Measurements from ENCODE around the gene DYSF. TPM values are rescaled to one million over a fixed set of nuclear protein-coding genes. Genes with fewer than 3 reads are reported as not detected.
"Not testable (repeated sequence)": the region's sequence is repeated elsewhere in the genome, so short reads cannot be mapped to it uniquely, and the experiment has no call there.

DYSF gene
- total RNA-seq, 4 donors from 2014 or later: 2.8 to 14.9 (median 4.0) TPM

DNA sequence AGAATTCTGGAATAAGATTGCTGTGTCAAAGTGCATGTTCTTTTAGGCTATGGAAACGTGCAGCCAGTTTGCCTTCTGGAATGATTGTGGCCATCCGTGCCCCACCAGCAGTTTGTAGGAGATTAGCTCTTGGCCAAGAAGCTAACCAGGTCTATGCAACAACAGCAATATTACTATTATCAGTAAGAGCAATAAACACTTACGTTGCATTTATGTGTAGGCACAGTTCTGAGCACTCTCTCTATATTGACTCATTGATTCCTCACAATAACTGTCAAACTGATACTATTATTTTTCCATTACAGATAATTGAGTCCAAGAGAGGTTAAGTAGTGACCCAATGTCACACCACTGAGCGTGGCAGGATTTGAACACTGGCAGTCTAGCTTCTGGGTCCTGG is 186.4 kb downstream of the DYSF start:
- no peak overlapping the region for H3K4me3 ChIP-seq
- no peaks in the 10 kb centered on the region for H3K36me3 ChIP-seq
- no peak overlapping the region for H3K27ac ChIP-seq
- DNase-seq: no peak
- H3K27me3 ChIP-seq: no peaks in the 10 kb centered on the region
- no peaks in the 10 kb centered on the region for H3K9me3 ChIP-seq
- no peak for TF ChIP-seq POLR2A (IDR thresholded peaks at IDR 0.05)
- TF ChIP-seq CTCF (IDR thresholded peaks at IDR 0.05): no peak
- H3K4me1 ChIP-seq: no peaks in the 10 kb centered on the region

DNA sequence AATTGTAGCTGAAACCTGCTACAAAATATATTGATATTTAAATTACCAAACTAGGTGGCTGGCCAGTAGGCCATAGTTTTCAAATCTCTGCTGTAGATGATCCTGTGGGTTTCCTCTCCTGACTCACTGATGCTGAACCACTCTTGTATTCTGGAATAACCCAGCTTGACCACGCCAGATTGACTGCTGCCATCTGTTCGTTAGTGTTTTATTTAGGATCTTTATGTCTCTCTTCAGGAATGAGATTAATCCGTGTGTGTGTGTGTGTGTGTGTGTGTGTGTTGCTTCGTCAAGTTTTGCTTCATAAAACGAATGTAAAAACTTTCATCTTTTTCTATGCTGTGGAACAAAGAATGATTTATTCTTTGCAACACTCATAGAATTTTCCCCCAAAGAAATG is 187.1 kb downstream of the DYSF start:
- H3K36me3 ChIP-seq: no peaks in the 10 kb centered on the region
- no peak overlapping the region for H3K27ac ChIP-seq
- TF ChIP-seq CTCF (IDR thresholded peaks at IDR 0.05) (no peak), POLR2A (IDR thresholded peaks at IDR 0.05) (no peak)
- no peaks in the 10 kb centered on the region for H3K27me3 ChIP-seq
- H3K4me1 ChIP-seq: no peaks in the 10 kb centered on the region
- H3K9me3 ChIP-seq: no peaks in the 10 kb centered on the region
- H3K4me3 ChIP-seq: no peak overlapping the region
- no peak for DNase-seq

DNA sequence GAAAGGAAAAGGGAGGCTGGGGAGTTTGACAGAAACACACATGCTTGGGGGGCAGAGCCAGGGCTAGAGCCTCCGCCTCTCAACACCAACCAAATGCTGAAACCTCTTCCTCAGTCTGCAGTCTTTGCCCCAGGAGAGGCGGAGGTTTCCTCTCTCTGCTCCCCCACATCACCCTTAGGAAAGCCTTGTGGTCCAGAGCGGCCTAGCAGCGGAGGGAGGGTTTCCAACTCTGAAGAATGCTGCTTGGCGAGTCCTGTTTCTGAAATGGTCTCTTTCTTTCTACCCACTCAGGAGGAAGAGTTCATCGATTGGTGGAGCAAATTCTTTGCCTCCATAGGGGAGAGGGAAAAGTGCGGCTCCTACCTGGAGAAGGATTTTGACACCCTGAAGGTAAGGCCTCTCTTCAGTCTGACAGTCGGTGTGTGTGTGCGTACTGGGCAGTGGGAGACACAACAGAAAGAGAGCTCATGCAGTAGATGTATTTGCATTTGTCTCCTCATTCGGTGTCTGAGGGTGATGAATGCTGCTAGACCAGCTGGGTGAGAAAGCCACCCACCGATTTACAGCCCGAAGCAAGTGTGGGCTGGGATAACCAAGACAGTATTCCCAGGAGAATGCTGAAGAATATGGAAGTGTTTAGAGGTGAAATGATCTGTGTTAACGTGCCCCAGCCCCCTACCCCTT is 190.5 kb downstream of the DYSF start:
- Histone ChIP-seq H3K27me3 (no peaks in the 10 kb centered on the region), H3K9me3 (no peaks in the 10 kb centered on the region), H3K4me3 (no peak overlapping the region), H3K4me1 (no peaks in the 10 kb centered on the region), H3K36me3 (no peaks in the 10 kb centered on the region), H3K27ac (no peak overlapping the region)
- no peak for DNase-seq
- TF ChIP-seq POLR2A (IDR thresholded peaks at IDR 0.05): no peak
- no peak for TF ChIP-seq CTCF (IDR thresholded peaks at IDR 0.05)

GRCh38 chr2:71646028-71646427 is 192.7 kb downstream of the DYSF start:
- Histone ChIP-seq H3K4me3 (no peak overlapping the region), H3K9me3 (no peaks in the 10 kb centered on the region), H3K4me1 (no peaks in the 10 kb centered on the region), H3K27ac (no peak overlapping the region), H3K36me3 (no peaks in the 10 kb centered on the region), H3K27me3 (no peaks in the 10 kb centered on the region)
- no peak for TF ChIP-seq CTCF (IDR thresholded peaks at IDR 0.05)
- TF ChIP-seq POLR2A (IDR thresholded peaks at IDR 0.05): no peak
- DNase-seq: no peak

- no peak for DNase-seq
- Histone ChIP-seq H3K4me3 (no peak overlapping the region), H3K4me1 (no peaks in the 10 kb centered on the region), H3K27ac (no peak overlapping the region), H3K27me3 (no peaks in the 10 kb centered on the region), H3K36me3 (no peaks in the 10 kb centered on the region), H3K9me3 (no peaks in the 10 kb centered on the region)
- TF ChIP-seq CTCF (IDR thresholded peaks at IDR 0.05) (no peak), POLR2A (IDR thresholded peaks at IDR 0.05) (no peak)
These were observed 194.0 kb downstream of the DYSF start for GRCh38 chr2:71647356-71647755.

GRCh38 chr2:71655498-71655897 is 202.1 kb downstream of the DYSF start:
- TF ChIP-seq POLR2A (IDR thresholded peaks at IDR 0.05) (no peak), CTCF (IDR thresholded peaks at IDR 0.05) (no peak)
- Histone ChIP-seq H3K27me3 (no peaks in the 10 kb centered on the region), H3K4me3 (no peak overlapping the region), H3K27ac (no peak overlapping the region), H3K4me1 (no peaks in the 10 kb centered on the region), H3K9me3 (peaks cover 0 to 18% (median 0%) of the 10 kb centered on the region in 4 donors), H3K36me3 (no peaks in the 10 kb centered on the region)
- DNase-seq: no peak

DNA sequence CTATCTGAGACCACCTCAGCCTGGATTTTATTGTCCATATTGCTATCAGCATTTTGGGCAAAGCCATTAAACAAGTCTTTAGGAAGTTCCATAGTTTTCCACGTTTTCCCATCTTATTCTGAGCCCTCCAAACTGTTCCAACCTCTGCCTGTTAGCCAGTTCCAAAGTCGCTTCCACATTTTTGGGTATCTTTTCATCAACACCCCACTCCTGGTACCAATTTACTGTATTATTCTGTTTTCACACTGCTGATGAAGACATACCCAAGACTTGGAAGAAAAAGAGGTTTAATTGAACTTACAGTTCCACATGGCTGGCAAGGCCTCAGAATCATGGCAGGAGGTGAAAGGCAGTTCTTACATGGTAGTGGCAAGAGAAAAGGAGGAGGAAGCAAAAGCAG is 204.9 kb downstream of the DYSF start:
- H3K27me3 ChIP-seq, H3K4me3 ChIP-seq, DNase-seq, H3K27ac ChIP-seq, H3K4me1 ChIP-seq, H3K36me3 ChIP-seq: not testable (repeated sequence)
- H3K9me3 ChIP-seq: peaks cover 0 to 18% (median 0%) of the 10 kb centered on the region in 4 donors

Data from Peyer's patch (tissue), 4 donors.